HG03039 (cell line): ENCODE measurements around the gene LTB.

Source experiments
- ATAC-seq: cut with Tn5 transposase; IDR thresholded peaks from one replicate; pipeline ENCODE4 v1.9.1; 2021; ENCODE audit warnings: mild to moderate bottlenecking, moderate library complexity; ENCODE audit not compliant: unreplicated experiment

LTB gene

DNA sequence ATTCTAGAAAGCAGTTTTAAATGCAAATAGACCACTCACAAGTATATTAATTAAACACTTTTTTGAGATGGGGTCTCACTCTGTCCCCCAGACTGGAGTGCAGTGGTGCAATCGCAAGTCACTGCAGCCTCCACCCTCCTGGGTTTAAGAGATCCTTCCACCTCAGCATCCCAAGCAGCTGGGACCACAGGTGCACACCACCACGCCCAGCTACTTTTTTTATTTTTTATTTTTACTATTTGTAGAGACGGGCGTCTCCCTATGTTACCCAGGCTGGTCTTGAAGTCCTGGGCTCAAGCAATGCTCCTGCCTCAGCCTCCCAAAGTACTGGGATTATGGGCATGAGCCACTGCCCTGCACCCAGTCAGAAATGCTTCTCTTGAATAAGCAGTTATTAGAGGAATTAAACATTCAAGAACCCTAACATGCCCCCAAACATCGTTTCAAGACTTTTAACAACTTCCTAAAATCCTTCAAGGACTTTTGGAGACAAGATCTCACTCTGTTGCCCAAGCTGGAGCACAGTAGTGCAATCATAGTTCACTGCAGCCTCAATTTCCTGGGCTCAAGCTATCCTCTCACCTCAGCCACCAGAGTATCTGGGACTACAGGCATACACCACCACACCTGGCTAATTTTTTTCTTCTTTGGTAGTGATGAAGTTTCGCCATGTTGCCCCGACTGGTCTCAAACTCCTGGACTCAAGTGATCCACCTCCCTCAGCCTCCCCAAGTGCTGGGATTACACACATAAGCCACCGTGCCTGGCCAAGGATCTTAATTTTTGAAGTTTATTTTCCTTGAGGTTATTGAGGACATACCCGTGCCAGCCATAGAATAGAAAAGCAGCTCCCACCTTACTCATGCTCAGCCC lies 50.2 kb downstream of the LTB start:
- ATAC-seq, result no peak

DNA sequence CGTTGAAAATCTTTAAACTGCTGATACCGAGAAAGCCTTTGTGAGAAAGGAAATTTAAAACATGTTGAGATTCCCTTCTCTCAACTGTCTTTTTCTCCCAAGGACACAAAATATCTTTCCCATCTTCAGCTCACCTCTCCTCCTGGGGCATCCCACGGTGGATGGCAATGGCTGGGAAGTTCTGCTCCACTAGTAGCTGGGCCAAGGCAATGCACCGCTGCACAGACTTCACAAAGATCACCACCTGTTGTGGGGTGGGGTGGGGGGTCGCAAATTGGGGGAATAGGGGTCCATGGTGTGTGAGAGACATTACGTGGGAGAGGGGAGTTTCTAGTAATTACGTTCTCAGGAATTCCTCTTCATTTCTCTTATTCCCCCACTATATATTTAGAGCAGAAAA lies 51.1 kb downstream of the LTB start:
- no peak for ATAC-seq

DNA sequence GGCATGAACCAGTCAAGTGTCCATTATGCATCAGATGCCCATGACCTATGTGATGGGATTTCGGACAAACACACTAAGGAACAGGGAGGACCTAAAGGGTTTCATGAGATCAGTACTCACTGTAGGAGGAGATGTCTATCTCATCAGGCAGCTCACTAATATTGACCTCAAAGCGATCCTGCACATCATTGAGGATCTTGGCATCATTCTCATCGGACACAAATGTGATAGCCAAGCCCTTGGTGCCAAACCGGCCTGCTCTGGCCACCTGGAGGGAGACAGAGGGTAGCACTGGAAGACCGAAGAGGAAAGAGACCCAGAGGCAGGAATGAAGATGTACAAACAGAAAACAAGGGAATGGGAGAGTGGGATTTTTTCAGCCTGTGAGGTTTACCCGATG lies 51.6 kb downstream of the LTB start:
- ATAC-seq, result no peak
